Ovary (tissue), 3 donors: Measurements from ENCODE around the gene LRCH1.

Experiments used
- EP300 ChIP-seq: sonication (generic); formaldehyde crosslinking; IDR thresholded peaks from one replicate; pipeline ENCODE4 v1.6.1; 2017; ENCODE audit warnings: antibody characterized with exemption
- TF ChIP-seq, protein P1 (sequence below), 3 donors: fragments of 450-650 bp in 2 of 3; fragments of 200-600 bp in 1 of 3; IDR thresholded peaks; one replicate each; pipeline versions ENCODE4 v1.5.1 to v1.8.0; 2016 to 2022; ENCODE audit warnings: antibody characterized with exemption in 3 of 3, mild to moderate bottlenecking in 1 of 3
- donor health status: DM: no; HTN: no; CAD: no.

DNA sequence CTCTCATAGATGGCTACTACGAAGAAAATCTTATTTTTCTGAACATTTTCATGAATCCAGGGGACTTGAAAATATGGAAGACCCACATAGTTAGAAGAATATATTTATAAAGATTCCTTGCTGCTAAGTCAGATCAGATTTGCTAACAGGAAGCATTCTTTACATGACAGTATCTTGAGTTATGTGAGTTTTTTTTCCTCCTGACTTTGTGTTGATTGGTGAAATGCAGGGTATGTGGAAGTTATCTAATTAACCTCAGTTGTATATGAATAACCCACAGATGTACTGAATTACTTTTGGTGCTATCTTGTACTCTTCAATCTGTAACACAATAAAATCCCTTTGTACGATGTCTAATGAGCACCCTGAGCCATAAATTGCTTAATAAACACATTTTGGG is 190.2 kb downstream of the LRCH1 start:
- TF ChIP-seq, protein P1, sequence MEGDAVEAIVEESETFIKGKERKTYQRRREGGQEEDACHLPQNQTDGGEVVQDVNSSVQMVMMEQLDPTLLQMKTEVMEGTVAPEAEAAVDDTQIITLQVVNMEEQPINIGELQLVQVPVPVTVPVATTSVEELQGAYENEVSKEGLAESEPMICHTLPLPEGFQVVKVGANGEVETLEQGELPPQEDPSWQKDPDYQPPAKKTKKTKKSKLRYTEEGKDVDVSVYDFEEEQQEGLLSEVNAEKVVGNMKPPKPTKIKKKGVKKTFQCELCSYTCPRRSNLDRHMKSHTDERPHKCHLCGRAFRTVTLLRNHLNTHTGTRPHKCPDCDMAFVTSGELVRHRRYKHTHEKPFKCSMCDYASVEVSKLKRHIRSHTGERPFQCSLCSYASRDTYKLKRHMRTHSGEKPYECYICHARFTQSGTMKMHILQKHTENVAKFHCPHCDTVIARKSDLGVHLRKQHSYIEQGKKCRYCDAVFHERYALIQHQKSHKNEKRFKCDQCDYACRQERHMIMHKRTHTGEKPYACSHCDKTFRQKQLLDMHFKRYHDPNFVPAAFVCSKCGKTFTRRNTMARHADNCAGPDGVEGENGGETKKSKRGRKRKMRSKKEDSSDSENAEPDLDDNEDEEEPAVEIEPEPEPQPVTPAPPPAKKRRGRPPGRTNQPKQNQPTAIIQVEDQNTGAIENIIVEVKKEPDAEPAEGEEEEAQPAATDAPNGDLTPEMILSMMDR (IDR thresholded peaks at IDR 0.05) = no peak
- TF ChIP-seq EP300 = no peak
